Ovary (tissue), 9 donors: Measurements from ENCODE around the gene ACKR2. TPM values are rescaled to one million over a fixed set of nuclear protein-coding genes. Genes with fewer than 3 reads are reported as not detected.

Source experiments
- DNase-seq, 5 donors: peaks; one replicate each; pipeline ENCODE4 v3.0.0-alpha.2; 2019 to 2020
- H3K27ac ChIP-seq, 2 donors: fragments of 200-600 bp; one replicate each; pipeline versions ENCODE4 v1.5.1 to v1.8.0; 2019 to 2022
- H3K27me3 ChIP-seq: fragments of 200-600 bp; one replicate; pipeline ENCODE4 v1.8.0; 2022
- H3K36me3 ChIP-seq: fragments of 200-600 bp; sonication (generic); one replicate; pipeline ENCODE4 v1.5.1; 2019
- H3K4me1 ChIP-seq: one replicate; pipeline ENCODE4 v1.8.1; 2013; ENCODE audit warnings: mild to moderate bottlenecking, moderate library complexity; ENCODE audit not compliant: insufficient read depth
- H3K4me3 ChIP-seq: fragments of 200-600 bp; sonication (generic); one replicate; pipeline ENCODE4 v1.5.1; 2017
- H3K9me3 ChIP-seq, 2 donors: fragments of 200-600 bp in 1 of 2; sonication (generic) in 1 of 2; one replicate each; pipeline versions ENCODE4 v1.5.1 to v1.8.1; 2013 to 2019; ENCODE audit warnings: mild to moderate bottlenecking in 1 of 2, moderate library complexity in 1 of 2
- EP300 ChIP-seq: sonication (generic); formaldehyde crosslinking; IDR thresholded peaks from one replicate; pipeline ENCODE4 v1.6.1; 2017; ENCODE audit warnings: antibody characterized with exemption
- POLR2A ChIP-seq: fragments of 450-650 bp; IDR thresholded peaks from one replicate; pipeline ENCODE4 v1.6.1; 2017; ENCODE audit warnings: antibody characterized with exemption, mild to moderate bottlenecking, moderate library complexity
- WGBS, 3 donors: extraction: QIAGEN DNeasy Blood & Tissue Kit in 1 of 3; methylation state at CpG; one replicate each; pipeline versions ENCODE4 v1.1.5 to v1.1.7; 2013 to 2017; 5-methylcytosine and 5-hydroxymethylcytosine counted together
- intact Hi-C, 4 donors: fragments of 100-400 bp; cut with DNase I; formaldehyde crosslinking; loops; one replicate each; pipeline versions ENCODE4 v1.11.0 to v1.15.1; 2022 to 2023
- polyA plus RNA-seq, 2 donors: library from polyadenylated mRNA; stranded (reverse); fragments of 200-250 nt in 1 of 2; fragments of 350-450 nt in 1 of 2; fragmentation: Illumina TruSeq in 1 of 2; extraction: RNeasy Lipid Tissue Mini Kit (QIAGEN cat#74804) in 1 of 2; gene quantifications; one replicate each; pipeline ENCODE4 v1.2.3, GENCODE V29; 2013 to 2014
- total RNA-seq, 7 donors: library from RNA; depleted of rRNA in 2 of 7; stranded (reverse); fragments of >200 nt in 2 of 7; fragmentation: NEBNext Ultra II Directional in 3 of 7; extraction: Animal tissue kit (Norgen Biotek cat#: 25700) in 3 of 7; gene quantifications; one replicate each; pipeline versions ENCODE4 v1.1.0 to v1.2.4, GENCODE V29; 2016 to 2023
- TF ChIP-seq, protein P1 (sequence below), 3 donors: fragments of 450-650 bp in 2 of 3; fragments of 200-600 bp in 1 of 3; IDR thresholded peaks; one replicate each; pipeline versions ENCODE4 v1.5.1 to v1.8.0; 2016 to 2022; ENCODE audit warnings: antibody characterized with exemption in 3 of 3, mild to moderate bottlenecking in 1 of 3
- donor health status: DM: no; HTN: no; CAD: no; lungs with moderate emphysema.
- donor health status: DM: no; HTN: no; CAD: no.
- donor health status: Bipolar disorder and iron deficiency.
- donor health status: DM: yes; HTN: yes; CAD: no.
- donor health status: DM: no; HTN: no; CAD: no.
- donor health status: DM: yes; HTN: yes; CAD: no.

ACKR2 gene
- total and polyA plus RNA-seq, 9 donors = 0.33 to 4.4 (median 1.0) TPM

DNA sequence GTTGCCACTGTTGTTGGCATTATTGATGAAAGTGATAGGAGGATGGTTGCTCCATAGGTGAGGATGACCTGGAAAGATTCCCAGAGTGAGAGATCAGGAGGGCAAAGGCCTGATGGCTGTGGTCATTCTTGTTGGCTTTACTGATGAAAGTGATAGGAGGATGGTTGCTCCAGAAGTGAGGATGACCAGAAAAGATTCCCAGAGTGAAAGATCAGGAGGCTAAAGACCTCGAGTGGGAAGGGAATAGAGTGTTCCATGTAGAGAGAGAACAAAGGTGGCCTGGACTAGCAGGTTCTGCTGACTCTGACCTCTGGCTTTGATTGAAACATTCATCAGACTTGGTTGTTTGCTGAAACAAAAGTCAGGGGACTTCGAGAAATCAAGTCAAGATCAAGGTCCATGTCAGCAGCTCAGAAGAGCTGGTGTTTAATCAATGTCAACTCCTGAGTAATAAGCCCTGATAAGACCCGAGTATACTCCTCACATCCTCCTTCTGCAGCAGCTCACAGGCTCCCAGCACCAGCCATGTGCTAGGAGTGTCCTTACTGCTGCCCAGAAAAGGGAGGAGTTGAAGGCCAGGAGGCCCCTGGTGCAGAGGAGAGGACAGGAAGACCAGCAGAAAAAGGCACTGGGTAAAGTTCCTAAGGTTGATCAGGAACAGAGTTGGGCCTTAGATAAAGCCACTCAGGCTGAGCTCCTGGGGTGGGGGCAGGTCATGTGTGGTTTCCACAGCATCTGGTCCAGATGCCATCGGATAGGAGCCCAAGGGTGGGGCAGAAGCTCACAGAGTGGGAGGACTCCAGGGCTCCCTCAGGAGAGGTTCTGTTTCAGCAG lies 46.5 kb downstream of the ACKR2 start:
- H3K27ac ChIP-seq = no peak overlapping the region
- DNase-seq = no peak

DNA sequence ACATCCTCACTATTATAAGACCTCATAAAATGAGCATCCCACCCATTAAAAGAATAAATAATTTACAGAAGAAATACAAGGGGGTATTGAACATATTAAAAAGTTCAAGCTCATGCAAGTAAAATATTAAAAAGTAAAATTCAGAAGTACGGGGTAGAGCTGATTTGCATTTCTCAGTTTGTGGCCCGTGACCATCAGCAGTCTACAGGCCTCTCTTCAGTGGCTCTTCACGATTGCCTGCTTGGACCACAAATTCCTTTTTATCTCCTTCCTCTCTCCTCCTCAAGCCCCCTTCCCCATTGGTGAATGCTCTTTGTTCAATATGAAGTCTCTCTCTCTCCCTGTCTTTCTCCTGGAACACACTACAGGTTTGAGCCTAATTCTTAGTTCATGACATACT lies 47.3 kb downstream of the ACKR2 start:
- no peak overlapping the region for H3K4me3 ChIP-seq
- H3K9me3 ChIP-seq = no peaks in the 10 kb centered on the region
- TF ChIP-seq POLR2A (no peak), EP300 (no peak)
- TF ChIP-seq, protein P1, sequence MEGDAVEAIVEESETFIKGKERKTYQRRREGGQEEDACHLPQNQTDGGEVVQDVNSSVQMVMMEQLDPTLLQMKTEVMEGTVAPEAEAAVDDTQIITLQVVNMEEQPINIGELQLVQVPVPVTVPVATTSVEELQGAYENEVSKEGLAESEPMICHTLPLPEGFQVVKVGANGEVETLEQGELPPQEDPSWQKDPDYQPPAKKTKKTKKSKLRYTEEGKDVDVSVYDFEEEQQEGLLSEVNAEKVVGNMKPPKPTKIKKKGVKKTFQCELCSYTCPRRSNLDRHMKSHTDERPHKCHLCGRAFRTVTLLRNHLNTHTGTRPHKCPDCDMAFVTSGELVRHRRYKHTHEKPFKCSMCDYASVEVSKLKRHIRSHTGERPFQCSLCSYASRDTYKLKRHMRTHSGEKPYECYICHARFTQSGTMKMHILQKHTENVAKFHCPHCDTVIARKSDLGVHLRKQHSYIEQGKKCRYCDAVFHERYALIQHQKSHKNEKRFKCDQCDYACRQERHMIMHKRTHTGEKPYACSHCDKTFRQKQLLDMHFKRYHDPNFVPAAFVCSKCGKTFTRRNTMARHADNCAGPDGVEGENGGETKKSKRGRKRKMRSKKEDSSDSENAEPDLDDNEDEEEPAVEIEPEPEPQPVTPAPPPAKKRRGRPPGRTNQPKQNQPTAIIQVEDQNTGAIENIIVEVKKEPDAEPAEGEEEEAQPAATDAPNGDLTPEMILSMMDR (IDR thresholded peaks at IDR 0.05) = no peak
- intact Hi-C loops = no loop called here
- no peaks in the 10 kb centered on the region for H3K27me3 ChIP-seq
- no peak for DNase-seq
- H3K4me1 ChIP-seq = peaks cover 2% of the 10 kb centered on the region
- H3K36me3 ChIP-seq = no peaks in the 10 kb centered on the region
- 88 to 93% (median 90%) methylated on average over 3 of the region's 3 CpGs for WGBS, 3 donors
- H3K27ac ChIP-seq = no peak overlapping the region

More for the DNA sequence above, 46.5 kb downstream of the ACKR2 start:
- TF ChIP-seq, protein P1 (IDR thresholded peaks at IDR 0.05) = no peak
- TF ChIP-seq EP300 (no peak), POLR2A (no peak)
- H3K36me3 ChIP-seq = no peaks in the 10 kb centered on the region
- no peaks in the 10 kb centered on the region for H3K27me3 ChIP-seq
- no peak overlapping the region for H3K4me3 ChIP-seq
- intact Hi-C loops = no loop called here
- WGBS, 3 donors = 50 to 57% (median 51%) methylated on average over 4 of the region's 4 CpGs
- H3K9me3 ChIP-seq = no peaks in the 10 kb centered on the region
- peaks cover 2% of the 10 kb centered on the region for H3K4me1 ChIP-seq

DNA sequence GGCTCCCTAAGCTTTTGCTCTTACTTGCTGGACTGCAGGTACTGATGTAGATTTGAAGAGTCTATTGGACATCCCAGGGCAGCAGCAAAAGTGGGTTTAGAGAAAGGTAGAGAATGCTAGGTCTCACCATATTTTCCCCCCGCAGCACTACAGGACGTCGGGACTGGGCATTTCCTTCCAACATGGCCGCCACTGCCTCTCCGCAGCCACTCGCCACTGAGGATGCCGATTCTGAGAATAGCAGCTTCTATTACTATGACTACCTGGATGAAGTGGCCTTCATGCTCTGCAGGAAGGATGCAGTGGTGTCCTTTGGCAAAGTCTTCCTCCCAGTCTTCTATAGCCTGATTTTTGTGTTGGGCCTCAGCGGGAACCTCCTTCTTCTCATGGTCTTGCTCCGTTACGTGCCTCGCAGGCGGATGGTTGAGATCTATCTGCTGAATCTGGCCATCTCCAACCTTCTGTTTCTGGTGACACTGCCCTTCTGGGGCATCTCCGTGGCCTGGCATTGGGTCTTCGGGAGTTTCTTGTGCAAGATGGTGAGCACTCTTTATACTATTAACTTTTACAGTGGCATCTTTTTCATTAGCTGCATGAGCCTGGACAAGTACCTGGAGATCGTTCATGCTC lies 55.2 kb downstream of the ACKR2 start:
- H3K27me3 ChIP-seq = no peaks in the 10 kb centered on the region
- H3K9me3 ChIP-seq = no peaks in the 10 kb centered on the region
- no peak overlapping the region for H3K4me3 ChIP-seq
- no peak for DNase-seq
- H3K4me1 ChIP-seq = no peaks in the 10 kb centered on the region
- no peak overlapping the region for H3K27ac ChIP-seq
- WGBS, 3 donors = 90 to 94% (median 93%) methylated on average over 15 of the region's 15 CpGs
- intact Hi-C loops = no loop called here
- TF ChIP-seq, protein P1 (IDR thresholded peaks at IDR 0.05) = no peak
- TF ChIP-seq POLR2A = no peak
- no peak for TF ChIP-seq EP300
- H3K36me3 ChIP-seq = no peaks in the 10 kb centered on the region

DNA sequence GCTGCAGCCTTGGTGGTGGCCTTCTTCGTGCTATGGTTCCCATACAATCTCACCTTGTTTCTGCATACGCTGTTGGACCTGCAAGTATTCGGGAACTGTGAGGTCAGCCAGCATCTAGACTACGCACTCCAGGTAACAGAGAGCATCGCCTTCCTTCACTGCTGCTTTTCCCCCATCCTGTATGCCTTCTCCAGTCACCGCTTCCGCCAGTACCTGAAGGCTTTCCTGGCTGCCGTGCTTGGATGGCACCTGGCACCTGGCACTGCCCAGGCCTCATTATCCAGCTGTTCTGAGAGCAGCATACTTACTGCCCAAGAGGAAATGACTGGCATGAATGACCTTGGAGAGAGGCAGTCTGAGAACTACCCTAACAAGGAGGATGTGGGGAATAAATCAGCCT lies 56.0 kb downstream of the ACKR2 start:
- intact Hi-C loops = no loop called here
- no peak overlapping the region for H3K4me3 ChIP-seq
- no peaks in the 10 kb centered on the region for H3K4me1 ChIP-seq
- no peak for TF ChIP-seq EP300
- TF ChIP-seq, protein P1 (IDR thresholded peaks at IDR 0.05) = no peak
- TF ChIP-seq POLR2A = no peak
- no peak for DNase-seq
- H3K9me3 ChIP-seq = no peaks in the 10 kb centered on the region
- H3K27ac ChIP-seq = no peak overlapping the region
- H3K36me3 ChIP-seq = no peaks in the 10 kb centered on the region
- H3K27me3 ChIP-seq = no peaks in the 10 kb centered on the region
- WGBS, 3 donors = 85 to 89% (median 87%) methylated on average over 8 of the region's 8 CpGs
